Loucy (cell line): ENCODE measurements around the gene NR2F1.

Experiments
- H2AFZ ChIP-seq: fragments of 200-600 bp; sonication (generic); 2 replicates; pipeline ENCODE4 v1.6.0; 2016; ENCODE audit warnings: antibody characterized with exemption, mild to moderate bottlenecking, low read length, moderate library complexity
- H3F3A ChIP-seq: fragments of 200-600 bp; 2 replicates; pipeline ENCODE4 v1.6.0; 2016; ENCODE audit warnings: antibody characterized with exemption, low read depth, mild to moderate bottlenecking
- H3K27me3 ChIP-seq: fragments of 200-600 bp; sonication (generic); 2 replicates; pipeline ENCODE4 v1.6.1; 2014; ENCODE audit warnings: low read length, mild to moderate bottlenecking; ENCODE audit not compliant: insufficient read depth, poor library complexity, severe bottlenecking
- H3K36me3 ChIP-seq: fragments of 200-600 bp; sonication (generic); 2 replicates; pipeline ENCODE4 v1.6.1; 2016; ENCODE audit warnings: low read length; ENCODE audit not compliant: insufficient read depth
- H3K4me1 ChIP-seq: fragments of 200-600 bp; sonication (generic); 2 replicates; pipeline ENCODE4 v1.5.1; 2014; ENCODE audit warnings: low read length, mild to moderate bottlenecking; ENCODE audit not compliant: insufficient read depth, poor library complexity, severe bottlenecking
- H3K4me2 ChIP-seq: fragments of 200-600 bp; sonication (generic); 2 replicates; pipeline ENCODE4 v1.6.0; 2014; ENCODE audit warnings: antibody characterized with exemption, low read length, low read depth, mild to moderate bottlenecking; ENCODE audit not compliant: poor library complexity, severe bottlenecking
- H3K4me3 ChIP-seq: fragments of 200-600 bp; sonication (generic); 2 replicates; pipeline ENCODE4 v1.5.1; 2014; ENCODE audit warnings: low read length, mild to moderate bottlenecking, mixed read lengths; ENCODE audit not compliant: poor library complexity, severe bottlenecking
- H3K79me2 ChIP-seq: fragments of 200-600 bp; sonication (generic); 2 replicates; pipeline ENCODE4 v1.6.1; 2014; ENCODE audit warnings: low read length; ENCODE audit not compliant: insufficient read depth
- H3K9ac ChIP-seq: fragments of 200-600 bp; sonication (generic); 2 replicates; pipeline ENCODE4 v1.6.0; 2014; ENCODE audit warnings: mild to moderate bottlenecking, low read depth, low read length, moderate library complexity; ENCODE audit not compliant: poor library complexity, severe bottlenecking
- H3K9me2 ChIP-seq: fragments of 200-600 bp; sonication (generic); replicated peaks from 2 replicates; pipeline ENCODE4 v1.6.1; 2016; ENCODE audit warnings: low read depth, low read length, mixed read lengths
- H3K9me3 ChIP-seq: fragments of 200-600 bp; sonication (generic); 2 replicates; pipeline ENCODE4 v1.6.1; 2014; ENCODE audit warnings: mild to moderate bottlenecking, antibody characterized with exemption, low read length, low read depth; ENCODE audit not compliant: insufficient read depth
- H4K20me1 ChIP-seq: fragments of 200-600 bp; sonication (generic); 2 replicates; pipeline ENCODE4 v1.6.0; 2014; ENCODE audit warnings: antibody characterized with exemption, low read length, mild to moderate bottlenecking; ENCODE audit not compliant: insufficient read depth, poor library complexity, severe bottlenecking
- EZH2phosphoT487 ChIP-seq: fragments of 200-600 bp; IDR thresholded peaks from 2 replicates; pipeline ENCODE4 v1.6.1; 2018; ENCODE audit warnings: antibody characterized with exemption, mild to moderate bottlenecking, moderate library complexity, borderline replicate concordance
- TF ChIP-seq, protein P1 (sequence below): fragments of 200-600 bp; sonication (generic); conservative IDR thresholded peaks from 2 replicates; pipeline ENCODE4 v1.5.1; 2014; ENCODE audit warnings: mild to moderate bottlenecking, antibody characterized with exemption, low read length

Gene NR2F1

DNA sequence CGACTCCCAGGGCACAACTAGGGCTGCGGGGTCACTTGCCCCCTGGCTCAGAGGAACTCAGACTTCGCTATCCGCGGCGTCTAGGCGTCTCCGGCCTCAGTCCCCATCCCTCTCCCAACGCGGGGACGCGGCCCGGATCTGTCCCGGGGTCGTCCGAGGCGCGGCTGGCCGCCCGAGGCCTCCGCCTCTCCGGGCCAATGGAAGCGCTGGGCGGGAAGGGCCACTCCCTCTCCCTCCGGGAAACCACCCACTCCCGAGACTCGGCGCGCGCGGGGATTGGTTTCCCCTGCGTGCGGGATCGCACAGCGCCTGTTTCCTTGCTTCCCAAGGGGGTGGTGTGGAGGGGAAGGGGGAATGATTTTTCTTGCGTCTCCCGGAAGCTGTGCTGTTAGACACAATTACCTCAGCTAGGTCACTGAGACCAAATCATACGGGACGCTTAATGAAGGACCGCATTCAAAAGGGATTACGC is 38.3 kb downstream of the NR2F1 start:
- H3K79me2 ChIP-seq: no peaks in the 10 kb centered on the region
- H3K9me2 ChIP-seq: no peaks in the 10 kb centered on the region
- H3K27me3 ChIP-seq: no peaks in the 10 kb centered on the region
- no peaks in the 10 kb centered on the region for H4K20me1 ChIP-seq
- H3K36me3 ChIP-seq: no peaks in the 10 kb centered on the region
- no peak overlapping the region for H3K4me3 ChIP-seq
- H2AFZ ChIP-seq: no peak overlapping the region
- no peaks in the 10 kb centered on the region for H3K9me3 ChIP-seq
- no peak for TF ChIP-seq EZH2phosphoT487
- TF ChIP-seq, protein P1, sequence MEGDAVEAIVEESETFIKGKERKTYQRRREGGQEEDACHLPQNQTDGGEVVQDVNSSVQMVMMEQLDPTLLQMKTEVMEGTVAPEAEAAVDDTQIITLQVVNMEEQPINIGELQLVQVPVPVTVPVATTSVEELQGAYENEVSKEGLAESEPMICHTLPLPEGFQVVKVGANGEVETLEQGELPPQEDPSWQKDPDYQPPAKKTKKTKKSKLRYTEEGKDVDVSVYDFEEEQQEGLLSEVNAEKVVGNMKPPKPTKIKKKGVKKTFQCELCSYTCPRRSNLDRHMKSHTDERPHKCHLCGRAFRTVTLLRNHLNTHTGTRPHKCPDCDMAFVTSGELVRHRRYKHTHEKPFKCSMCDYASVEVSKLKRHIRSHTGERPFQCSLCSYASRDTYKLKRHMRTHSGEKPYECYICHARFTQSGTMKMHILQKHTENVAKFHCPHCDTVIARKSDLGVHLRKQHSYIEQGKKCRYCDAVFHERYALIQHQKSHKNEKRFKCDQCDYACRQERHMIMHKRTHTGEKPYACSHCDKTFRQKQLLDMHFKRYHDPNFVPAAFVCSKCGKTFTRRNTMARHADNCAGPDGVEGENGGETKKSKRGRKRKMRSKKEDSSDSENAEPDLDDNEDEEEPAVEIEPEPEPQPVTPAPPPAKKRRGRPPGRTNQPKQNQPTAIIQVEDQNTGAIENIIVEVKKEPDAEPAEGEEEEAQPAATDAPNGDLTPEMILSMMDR: no peak
- H3K9ac ChIP-seq: no peak overlapping the region
- no peaks in the 10 kb centered on the region for H3F3A ChIP-seq
- H3K4me1 ChIP-seq: no peaks in the 10 kb centered on the region
- H3K4me2 ChIP-seq: no peak overlapping the region

DNA sequence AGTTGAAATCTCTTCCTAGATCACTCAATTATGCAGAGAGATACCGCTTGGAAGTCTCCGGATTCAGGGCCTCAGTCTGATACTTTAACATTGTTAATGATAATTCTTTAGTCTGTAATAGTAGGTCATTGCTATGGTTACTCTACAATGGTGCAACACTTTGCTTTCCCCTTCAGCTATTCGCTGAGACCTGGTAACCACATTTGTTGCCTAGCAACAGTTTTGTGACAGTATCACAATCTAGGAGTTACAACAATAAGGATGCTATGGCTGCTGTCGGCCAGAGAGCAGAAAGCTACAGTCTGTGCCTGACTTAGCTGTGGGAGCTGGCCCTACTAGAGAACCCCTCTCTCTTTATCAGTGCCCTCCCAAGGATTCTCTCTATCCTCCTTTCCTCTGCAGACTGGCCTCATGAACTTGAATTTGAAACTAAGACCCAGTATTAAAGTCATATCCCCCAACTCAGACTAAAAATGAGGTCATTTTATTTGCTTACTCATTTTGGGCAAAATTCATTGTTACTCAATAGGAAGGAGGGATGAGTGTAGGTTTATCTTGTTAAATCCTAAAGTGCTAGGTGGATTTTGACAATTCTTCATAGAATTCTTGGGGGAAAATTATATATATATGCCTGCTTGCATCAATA is 39.3 kb downstream of the NR2F1 start:
- Histone ChIP-seq H3F3A (no peaks in the 10 kb centered on the region), H2AFZ (no peak overlapping the region), H3K9me3 (no peaks in the 10 kb centered on the region), H3K36me3 (no peaks in the 10 kb centered on the region), H3K4me2 (no peak overlapping the region), H4K20me1 (no peaks in the 10 kb centered on the region), H3K4me3 (no peak overlapping the region), H3K4me1 (no peaks in the 10 kb centered on the region), H3K79me2 (no peaks in the 10 kb centered on the region), H3K9me2 (no peaks in the 10 kb centered on the region), H3K9ac (no peak overlapping the region), H3K27me3 (no peaks in the 10 kb centered on the region)
- TF ChIP-seq, protein P1: no peak
- no peak for TF ChIP-seq EZH2phosphoT487

DNA sequence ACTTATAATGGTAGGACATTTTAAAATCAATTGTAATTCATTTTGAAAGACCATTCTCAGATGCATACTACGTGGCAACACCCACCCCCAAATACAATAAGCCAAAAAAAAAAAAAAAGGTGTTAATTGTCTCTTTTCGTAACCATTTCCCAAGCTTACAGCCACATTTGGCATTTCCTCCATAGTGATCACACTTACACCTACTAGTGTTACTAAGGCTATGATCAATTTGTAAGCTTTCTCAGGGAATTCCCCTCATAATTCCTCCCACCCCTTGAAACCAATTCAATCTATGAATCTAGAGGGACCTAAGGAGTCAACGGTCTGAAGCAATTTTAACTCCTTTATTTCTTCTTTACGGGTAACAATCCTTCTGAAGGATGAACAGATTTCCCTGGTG is 40.1 kb downstream of the NR2F1 start:
- Histone ChIP-seq H2AFZ (no peak overlapping the region), H3K79me2 (no peaks in the 10 kb centered on the region), H3K27me3 (no peaks in the 10 kb centered on the region), H3K9me2 (no peaks in the 10 kb centered on the region), H4K20me1 (no peaks in the 10 kb centered on the region), H3K9me3 (no peaks in the 10 kb centered on the region), H3K4me3 (no peak overlapping the region), H3F3A (no peaks in the 10 kb centered on the region), H3K4me1 (no peaks in the 10 kb centered on the region), H3K9ac (no peak overlapping the region), H3K36me3 (no peaks in the 10 kb centered on the region), H3K4me2 (no peak overlapping the region)
- no peak for TF ChIP-seq EZH2phosphoT487
- TF ChIP-seq, protein P1: no peak
